ENCODE results near the gene POC5.

The POC5 gene

GRCh38 chr5:75627801-75628200, 89.4 kb downstream of the POC5 start:
- no peak for TF ChIP-seq ISL1 (CRISPR knock-in tag; IDR thresholded peaks at IDR 0.05)
- TF ChIP-seq ZC3H10 (CRISPR knock-in tag; IDR thresholded peaks at IDR 0.05) = no peak
- no peak for TF ChIP-seq SNAI2 (CRISPR knock-in tag; IDR thresholded peaks at IDR 0.05)
- TF ChIP-seq ZFP30 (CRISPR knock-in tag; IDR thresholded peaks at IDR 0.05) = no peak
- no peak for ATAC-seq

GRCh38 chr5:75626959-75627358, 90.3 kb downstream of the POC5 start:
- no peak for ATAC-seq
- TF ChIP-seq CREB5 (CRISPR knock-in tag; IDR thresholded peaks at IDR 0.05; ENCODE audit: low read depth) (no peak), ZNF70 (CRISPR knock-in tag; IDR thresholded peaks at IDR 0.05) (no peak), TCF4 (CRISPR knock-in tag; IDR thresholded peaks at IDR 0.05; ENCODE audit: borderline replicate concordance) (no peak), ARNTL (CRISPR knock-in tag; IDR thresholded peaks at IDR 0.05; ENCODE audit: borderline replicate concordance, low read depth) (no peak), PPARA (CRISPR knock-in tag; IDR thresholded peaks at IDR 0.05; ENCODE audit: borderline replicate concordance) (no peak), CSRNP3 (CRISPR knock-in tag; IDR thresholded peaks at IDR 0.05) (no peak), TOX (CRISPR knock-in tag; IDR thresholded peaks at IDR 0.05; ENCODE audit: borderline replicate concordance) (no peak), OSR1 (CRISPR knock-in tag; IDR thresholded peaks at IDR 0.05) (no peak), CSDC2 (CRISPR knock-in tag; IDR thresholded peaks at IDR 0.05) (no peak), ESRRG (CRISPR knock-in tag; IDR thresholded peaks at IDR 0.05) (no peak)

Data from SK-N-SH treated with all-trans-retinoic acid at 6 μM for 48 hours (cell line).